ENCODE measurements around the gene ZNF319. TPM values are rescaled to one million over a fixed set of nuclear protein-coding genes. Genes with fewer than 3 reads are reported as not detected.

Gene ZNF319
- total and polyA plus RNA-seq, 7 experiments from 2014 or later, result 4.4 to 20.8 (median 12.5) TPM

- H3K27me3 Mint-ChIP-seq, result no peaks in the 10 kb centered on the region
- no peak overlapping the region for H3K27ac Mint-ChIP-seq
- H3K9me3 Mint-ChIP-seq, result no peaks in the 10 kb centered on the region
- H3K9me3 ChIP-seq (ENCODE audit: control insufficient read depth in 2 of 3, low read length in 3 of 3), result no peaks in the 10 kb centered on the region
- H3K4me3 ChIP-seq (ENCODE audit: low read length), result no peak overlapping the region
- ATAC-seq (peak; percentile 23), DNase-seq (no peak)
- ChIA-PET CTCF (no interaction called here), POLR2A (no interaction called here)
- H3K4me1 Mint-ChIP-seq, result peaks cover 0 to 2% (median 0%) of the 10 kb centered on the region in 7 donors
- no peaks in the 10 kb centered on the region for H3K36me3 Mint-ChIP-seq
- no peaks in the 10 kb centered on the region for H3K27me3 ChIP-seq (ENCODE audit: control insufficient read depth in 2 of 2, insufficient read depth in 2 of 2, low read length in 2 of 2)
- H3K36me3 ChIP-seq (ENCODE audit: control insufficient read depth in 2 of 3, insufficient read depth in 3 of 3, low read length in 3 of 3), result no peaks in the 10 kb centered on the region
- intact Hi-C loops (cut with micrococcal nuclease), result no loop called here
- no peak overlapping the region for H3K4me3 Mint-ChIP-seq
- no peaks in the 10 kb centered on the region for H3K4me1 ChIP-seq (ENCODE audit: control insufficient read depth in 2 of 2, insufficient read depth in 2 of 2, low read length in 2 of 2)
- H3K27ac ChIP-seq (ENCODE audit: low read depth, low read length), result no peak overlapping the region
These were observed 45.8 kb upstream of the ZNF319 start for GRCh38 chr16:58046054-58046881.

GRCh38 chr16:58045096-58045495, 44.6 kb upstream of the ZNF319 start:
- intact Hi-C loops (cut with micrococcal nuclease), result no loop called here
- Mint-ChIP-seq H3K36me3 (no peaks in the 10 kb centered on the region), H3K27ac (no peak overlapping the region), H3K9me3 (no peaks in the 10 kb centered on the region), H3K27me3 (no peaks in the 10 kb centered on the region), H3K4me3 (no peak overlapping the region), H3K4me1 (peaks cover 0 to 2% (median 0%) of the 10 kb centered on the region in 7 donors)
- no peak for DNase-seq
- Histone ChIP-seq H3K36me3 (ENCODE audit: control insufficient read depth in 2 of 3, insufficient read depth in 3 of 3, low read length in 3 of 3) (no peaks in the 10 kb centered on the region), H3K4me3 (ENCODE audit: low read length) (no peak overlapping the region), H3K27ac (ENCODE audit: low read depth, low read length) (no peak overlapping the region), H3K27me3 (ENCODE audit: control insufficient read depth in 2 of 2, insufficient read depth in 2 of 2, low read length in 2 of 2) (no peaks in the 10 kb centered on the region), H3K4me1 (ENCODE audit: control insufficient read depth in 2 of 2, insufficient read depth in 2 of 2, low read length in 2 of 2) (no peaks in the 10 kb centered on the region), H3K9me3 (ENCODE audit: control insufficient read depth in 2 of 3, low read length in 3 of 3) (no peaks in the 10 kb centered on the region)
- ATAC-seq, result no peak
- ChIA-PET POLR2A (no interaction called here), CTCF (no interaction called here)

DNA sequence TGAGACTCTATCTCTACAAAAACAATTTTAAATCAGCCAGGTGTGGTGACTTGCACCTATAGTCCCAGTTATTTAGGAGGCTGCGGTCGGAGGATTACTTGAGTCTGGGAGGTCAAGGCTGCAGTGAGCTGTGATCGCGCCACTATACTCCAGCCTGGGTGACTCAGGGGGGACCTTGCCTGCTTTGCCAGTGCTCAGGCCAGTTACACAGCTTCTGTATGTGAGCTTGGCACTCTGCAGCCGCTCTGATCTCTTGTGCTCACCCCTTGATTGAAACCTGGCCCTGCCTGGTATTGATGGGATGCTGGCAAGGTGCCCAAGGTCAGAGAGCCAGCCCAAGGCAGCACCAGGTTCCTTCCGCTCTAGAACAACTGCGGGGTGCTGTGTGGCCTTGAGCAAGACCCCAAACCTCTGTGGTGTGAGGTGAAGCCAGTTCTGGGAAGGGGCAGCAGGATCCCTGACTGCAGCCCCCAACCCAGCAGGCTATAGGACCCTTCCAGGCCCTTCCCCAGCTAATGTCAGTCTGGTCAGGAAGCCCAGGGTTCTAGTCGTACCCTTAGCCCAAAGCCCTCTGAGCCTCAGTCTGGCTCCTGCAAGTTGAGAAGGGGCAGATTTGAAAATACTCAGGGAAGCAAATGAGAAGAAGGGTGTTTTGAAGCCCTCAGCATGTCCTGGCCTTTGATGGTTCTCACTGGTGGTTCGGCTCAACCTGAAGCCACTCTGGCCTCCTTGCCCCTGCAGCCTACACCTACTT, 44.0 kb upstream of the ZNF319 start:
- Mint-ChIP-seq H3K4me1 (peaks cover 0 to under 1% (median 0%) of the 10 kb centered on the region in 7 donors), H3K27ac (no peak overlapping the region), H3K36me3 (no peaks in the 10 kb centered on the region), H3K27me3 (no peaks in the 10 kb centered on the region), H3K4me3 (no peak overlapping the region), H3K9me3 (no peaks in the 10 kb centered on the region)
- no peak for DNase-seq
- Histone ChIP-seq H3K36me3 (ENCODE audit: control insufficient read depth in 2 of 3, insufficient read depth in 3 of 3, low read length in 3 of 3) (no peaks in the 10 kb centered on the region), H3K27me3 (ENCODE audit: control insufficient read depth in 2 of 2, insufficient read depth in 2 of 2, low read length in 2 of 2) (no peaks in the 10 kb centered on the region), H3K4me3 (ENCODE audit: low read length) (no peak overlapping the region), H3K4me1 (ENCODE audit: control insufficient read depth in 2 of 2, insufficient read depth in 2 of 2, low read length in 2 of 2) (no peaks in the 10 kb centered on the region), H3K27ac (ENCODE audit: low read depth, low read length) (no peak overlapping the region), H3K9me3 (ENCODE audit: control insufficient read depth in 2 of 3, low read length in 3 of 3) (no peaks in the 10 kb centered on the region)
- ChIA-PET POLR2A (no interaction called here), CTCF (no interaction called here)
- ATAC-seq, result no peak
- intact Hi-C loops (cut with micrococcal nuclease), result no loop called here

DNA sequence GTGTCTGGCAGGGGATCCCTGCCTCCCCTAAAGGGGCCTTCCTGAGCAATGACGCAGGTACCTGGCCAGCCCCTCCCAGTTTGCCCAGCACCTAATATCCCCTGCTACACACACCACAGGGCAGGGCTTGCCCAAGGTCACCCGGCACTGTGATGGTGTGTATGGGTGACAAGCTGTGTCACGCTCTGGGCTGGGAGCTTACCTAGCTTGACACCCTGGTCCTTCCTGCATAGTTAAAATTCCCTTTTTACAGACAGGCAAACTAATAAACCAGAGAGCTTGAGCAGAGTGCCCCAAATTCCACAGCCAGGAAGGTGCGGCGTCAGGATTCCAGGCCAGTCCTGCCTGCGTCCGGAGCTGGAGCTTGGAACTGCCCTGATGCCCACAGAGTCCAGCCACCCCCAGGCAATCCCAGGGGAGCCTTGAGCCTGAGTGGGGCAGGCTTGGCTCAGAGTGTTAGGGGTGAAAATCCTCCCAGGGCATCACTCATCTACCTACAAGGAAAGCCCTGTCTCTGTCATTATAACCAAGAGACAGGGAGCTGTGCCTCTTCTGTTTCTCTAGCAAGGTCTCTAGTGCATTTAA, 43.2 kb upstream of the ZNF319 start:
- Mint-ChIP-seq H3K27ac (no peak overlapping the region), H3K4me1 (no peaks in the 10 kb centered on the region), H3K4me3 (no peak overlapping the region), H3K27me3 (no peaks in the 10 kb centered on the region), H3K9me3 (no peaks in the 10 kb centered on the region), H3K36me3 (no peaks in the 10 kb centered on the region)
- ATAC-seq (peak; percentile 10), DNase-seq (no peak)
- CTCF ChIA-PET, result no interaction called here
- Histone ChIP-seq H3K4me3 (ENCODE audit: low read length) (no peak overlapping the region), H3K36me3 (ENCODE audit: control insufficient read depth in 2 of 3, insufficient read depth in 3 of 3, low read length in 3 of 3) (no peaks in the 10 kb centered on the region), H3K4me1 (ENCODE audit: control insufficient read depth in 2 of 2, insufficient read depth in 2 of 2, low read length in 2 of 2) (no peaks in the 10 kb centered on the region), H3K27ac (ENCODE audit: low read depth, low read length) (no peak overlapping the region), H3K27me3 (ENCODE audit: control insufficient read depth in 2 of 2, insufficient read depth in 2 of 2, low read length in 2 of 2) (no peaks in the 10 kb centered on the region), H3K9me3 (ENCODE audit: control insufficient read depth in 2 of 3, low read length in 3 of 3) (no peaks in the 10 kb centered on the region)
- POLR2A ChIA-PET, result no interaction called here
- intact Hi-C loops (cut with micrococcal nuclease), result no loop called here

- ATAC-seq, result peak; percentile 2
- Histone ChIP-seq H3K4me1 (ENCODE audit: control insufficient read depth in 2 of 2, insufficient read depth in 2 of 2, low read length in 2 of 2) (no peaks in the 10 kb centered on the region), H3K9me3 (ENCODE audit: control insufficient read depth in 2 of 3, low read length in 3 of 3) (no peaks in the 10 kb centered on the region), H3K36me3 (ENCODE audit: control insufficient read depth in 2 of 3, insufficient read depth in 3 of 3, low read length in 3 of 3) (no peaks in the 10 kb centered on the region), H3K27me3 (ENCODE audit: control insufficient read depth in 2 of 2, insufficient read depth in 2 of 2, low read length in 2 of 2) (no peaks in the 10 kb centered on the region), H3K4me3 (ENCODE audit: low read length) (no peak overlapping the region), H3K27ac (ENCODE audit: low read depth, low read length) (no peak overlapping the region)
- peak overlapping the region in 1 of 9 donors; percentile 63 for H3K27ac Mint-ChIP-seq
- CTCF ChIA-PET, result no interaction called here
- H3K4me3 Mint-ChIP-seq, result no peak overlapping the region
- intact Hi-C loops (cut with micrococcal nuclease), result no loop called here
- POLR2A ChIA-PET, result no interaction called here
- no peaks in the 10 kb centered on the region for H3K9me3 Mint-ChIP-seq
- DNase-seq, result no peak
- no peaks in the 10 kb centered on the region for H3K27me3 Mint-ChIP-seq
- H3K36me3 Mint-ChIP-seq, result no peaks in the 10 kb centered on the region
- no peaks in the 10 kb centered on the region for H3K4me1 Mint-ChIP-seq
These were observed 42.5 kb upstream of the ZNF319 start for GRCh38 chr16:58042886-58043515.

DNA sequence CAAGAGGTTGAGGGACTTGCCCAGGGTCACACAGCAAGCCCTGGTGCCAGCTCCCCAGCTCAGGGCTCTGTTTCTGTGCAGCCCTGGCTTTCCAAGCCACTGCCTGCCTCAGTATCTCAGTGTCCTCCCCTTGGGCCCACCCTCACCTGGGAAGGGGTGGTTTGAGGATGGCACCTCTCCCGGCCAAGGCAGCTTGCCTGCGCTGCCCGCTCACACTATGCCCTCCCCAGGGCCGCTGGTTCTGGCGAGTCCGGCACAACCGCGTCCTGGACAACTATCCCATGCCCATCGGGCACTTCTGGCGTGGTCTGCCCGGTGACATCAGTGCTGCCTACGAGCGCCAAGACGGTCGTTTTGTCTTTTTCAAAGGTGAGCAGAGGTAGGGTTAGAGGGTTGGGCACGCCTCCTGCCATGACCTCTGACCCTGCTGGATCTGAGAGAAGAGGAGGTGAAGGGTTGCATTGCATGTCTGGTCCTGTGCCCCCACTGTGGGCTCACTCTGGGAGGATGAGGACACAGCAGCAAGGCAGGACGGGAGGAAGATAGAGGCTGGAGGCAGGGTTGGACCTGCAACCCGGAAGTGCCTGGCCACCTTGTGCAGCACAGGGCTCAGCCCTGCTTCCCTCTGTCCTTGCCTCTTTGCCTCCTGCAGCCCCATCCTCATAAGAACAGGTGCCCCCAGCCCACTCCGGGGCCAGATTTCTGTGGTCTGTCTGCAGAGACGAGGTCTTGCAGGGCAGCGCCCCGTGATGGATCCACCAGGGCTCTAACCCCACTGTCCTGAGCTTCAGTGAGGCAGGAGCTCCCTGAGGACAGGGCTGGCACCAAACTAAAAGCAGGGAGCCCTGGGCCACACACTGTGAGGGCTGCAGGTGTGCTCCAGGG, 41.8 kb upstream of the ZNF319 start:
- H3K4me1 Mint-ChIP-seq, result no peaks in the 10 kb centered on the region
- Histone ChIP-seq H3K9me3 (ENCODE audit: control insufficient read depth in 2 of 3, low read length in 3 of 3) (no peaks in the 10 kb centered on the region), H3K27me3 (ENCODE audit: control insufficient read depth in 2 of 2, insufficient read depth in 2 of 2, low read length in 2 of 2) (no peaks in the 10 kb centered on the region), H3K36me3 (ENCODE audit: control insufficient read depth in 2 of 3, insufficient read depth in 3 of 3, low read length in 3 of 3) (no peaks in the 10 kb centered on the region), H3K4me3 (ENCODE audit: low read length) (no peak overlapping the region), H3K27ac (ENCODE audit: low read depth, low read length) (no peak overlapping the region), H3K4me1 (ENCODE audit: control insufficient read depth in 2 of 2, insufficient read depth in 2 of 2, low read length in 2 of 2) (no peaks in the 10 kb centered on the region)
- H3K27me3 Mint-ChIP-seq, result no peaks in the 10 kb centered on the region
- no peaks in the 10 kb centered on the region for H3K9me3 Mint-ChIP-seq
- ATAC-seq (no peak), DNase-seq (no peak)
- no peak overlapping the region for H3K4me3 Mint-ChIP-seq
- H3K36me3 Mint-ChIP-seq, result no peaks in the 10 kb centered on the region
- CTCF ChIA-PET, result interaction anchor here (0.5 kb wide), 1 partner anchor 1340 kb away, joined by 3 read pairs; no protein-coding TSS in a partner anchor
- intact Hi-C loops (cut with micrococcal nuclease), result no loop called here
- POLR2A ChIA-PET, result no interaction called here
- no peak overlapping the region for H3K27ac Mint-ChIP-seq

Data from naive thymus-derived CD4-positive, alpha-beta T cell (primary cell).